Progenitor cell of endocrine pancreas (in vitro differentiated cells): Measurements from ENCODE around the gene CDH8. TPM values are rescaled to one million over a fixed set of nuclear protein-coding genes. Genes with fewer than 3 reads are reported as not detected.
"Not testable (repeated sequence)": the region's sequence is repeated elsewhere in the genome, so short reads cannot be mapped to it uniquely, and the experiment has no call there.

Experiments used
- DNase-seq: peaks from one replicate; pipeline ENCODE4 v3.0.0; 2021; ENCODE audit warnings: low spot score; ENCODE audit not compliant: unreplicated experiment
- H3K27ac Mint-ChIP-seq: 2 replicates; pipeline ENCODE4 v1.8.0; 2021; ENCODE audit warnings: mild to moderate bottlenecking, moderate library complexity, mixed read lengths
- H3K27me3 Mint-ChIP-seq: 2 replicates; pipeline ENCODE4 v1.8.0; 2021; ENCODE audit warnings: mixed read lengths
- H3K36me3 Mint-ChIP-seq: 2 replicates; pipeline ENCODE4 v1.8.0; 2022; ENCODE audit warnings: mixed read lengths; ENCODE audit not compliant: insufficient read depth
- H3K4me1 Mint-ChIP-seq: 2 replicates; pipeline ENCODE4 v1.8.0; 2021; ENCODE audit warnings: low read depth, mixed read lengths
- H3K4me3 Mint-ChIP-seq: 2 replicates; pipeline ENCODE4 v1.8.0; 2021; ENCODE audit warnings: low read depth, mild to moderate bottlenecking, moderate library complexity, mixed read lengths
- H3K9me3 Mint-ChIP-seq: 2 replicates; pipeline ENCODE4 v1.8.0; 2021; ENCODE audit warnings: low read depth, mixed read lengths
- total RNA-seq: library from RNA; stranded (reverse); gene quantifications from 2 replicates; pipeline ENCODE4 v1.2.1, GENCODE V29; 2021
- TF ChIP-seq, protein P1 (sequence below): fragments of 200-600 bp; sonication (generic); IDR thresholded peaks from one replicate; pipeline ENCODE4 v1.5.0; 2021; ENCODE audit warnings: antibody characterized with exemption, mild to moderate bottlenecking; ENCODE audit not compliant: unreplicated experiment

The CDH8 gene
- total RNA-seq, 1 donor from 2014 or later: 3.1 TPM

DNA sequence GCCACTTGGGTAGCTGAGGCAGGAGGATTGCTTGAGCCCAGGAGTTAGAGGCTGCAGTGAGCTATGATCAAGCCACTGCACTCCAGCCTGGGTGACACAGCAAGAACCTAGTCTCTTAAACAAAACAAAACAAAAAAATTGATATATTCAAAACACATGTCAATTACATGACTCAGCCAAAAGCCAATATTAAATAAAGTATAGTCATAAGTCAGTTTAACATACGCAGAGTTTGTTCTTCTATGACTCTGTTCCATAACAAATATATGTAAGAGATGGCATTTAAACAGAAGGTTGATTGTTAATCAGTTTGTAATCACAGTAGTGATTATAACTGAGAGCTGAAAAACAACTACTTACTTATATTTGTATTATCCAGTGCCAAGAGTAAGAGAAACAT, 106.5 kb downstream of the CDH8 start:
- Mint-ChIP-seq H3K36me3 (no peaks in the 10 kb centered on the region), H3K4me3 (no peak overlapping the region), H3K9me3 (no peaks in the 10 kb centered on the region), H3K27me3 (no peaks in the 10 kb centered on the region), H3K4me1 (peaks cover 2% of the 10 kb centered on the region), H3K27ac (no peak overlapping the region)
- no peak for DNase-seq
- TF ChIP-seq, protein P1, sequence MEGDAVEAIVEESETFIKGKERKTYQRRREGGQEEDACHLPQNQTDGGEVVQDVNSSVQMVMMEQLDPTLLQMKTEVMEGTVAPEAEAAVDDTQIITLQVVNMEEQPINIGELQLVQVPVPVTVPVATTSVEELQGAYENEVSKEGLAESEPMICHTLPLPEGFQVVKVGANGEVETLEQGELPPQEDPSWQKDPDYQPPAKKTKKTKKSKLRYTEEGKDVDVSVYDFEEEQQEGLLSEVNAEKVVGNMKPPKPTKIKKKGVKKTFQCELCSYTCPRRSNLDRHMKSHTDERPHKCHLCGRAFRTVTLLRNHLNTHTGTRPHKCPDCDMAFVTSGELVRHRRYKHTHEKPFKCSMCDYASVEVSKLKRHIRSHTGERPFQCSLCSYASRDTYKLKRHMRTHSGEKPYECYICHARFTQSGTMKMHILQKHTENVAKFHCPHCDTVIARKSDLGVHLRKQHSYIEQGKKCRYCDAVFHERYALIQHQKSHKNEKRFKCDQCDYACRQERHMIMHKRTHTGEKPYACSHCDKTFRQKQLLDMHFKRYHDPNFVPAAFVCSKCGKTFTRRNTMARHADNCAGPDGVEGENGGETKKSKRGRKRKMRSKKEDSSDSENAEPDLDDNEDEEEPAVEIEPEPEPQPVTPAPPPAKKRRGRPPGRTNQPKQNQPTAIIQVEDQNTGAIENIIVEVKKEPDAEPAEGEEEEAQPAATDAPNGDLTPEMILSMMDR: no peak

DNA sequence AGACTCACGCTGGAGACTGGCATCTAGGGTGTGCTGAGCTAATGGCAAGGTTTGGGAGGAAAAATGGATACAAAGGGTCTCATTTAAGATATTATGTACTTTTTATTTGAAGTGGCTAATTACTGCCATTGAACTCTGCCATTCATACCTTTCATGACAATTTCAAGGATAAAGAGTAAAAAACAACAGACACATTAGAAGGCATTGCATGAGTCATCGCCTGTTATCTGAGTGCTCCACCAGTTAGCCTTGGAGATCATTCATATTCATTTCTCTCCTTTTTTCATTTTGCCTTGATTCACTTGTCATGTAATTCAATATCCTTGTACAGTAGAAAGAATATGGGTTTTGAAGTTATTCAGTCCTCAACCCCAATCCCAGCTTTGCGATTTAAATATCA, 109.5 kb downstream of the CDH8 start:
- Mint-ChIP-seq H3K9me3 (no peaks in the 10 kb centered on the region), H3K27me3 (no peaks in the 10 kb centered on the region), H3K36me3 (no peaks in the 10 kb centered on the region), H3K27ac (no peak overlapping the region), H3K4me3 (no peak overlapping the region), H3K4me1 (no peaks in the 10 kb centered on the region)
- TF ChIP-seq, protein P1: no peak
- no peak for DNase-seq

DNA sequence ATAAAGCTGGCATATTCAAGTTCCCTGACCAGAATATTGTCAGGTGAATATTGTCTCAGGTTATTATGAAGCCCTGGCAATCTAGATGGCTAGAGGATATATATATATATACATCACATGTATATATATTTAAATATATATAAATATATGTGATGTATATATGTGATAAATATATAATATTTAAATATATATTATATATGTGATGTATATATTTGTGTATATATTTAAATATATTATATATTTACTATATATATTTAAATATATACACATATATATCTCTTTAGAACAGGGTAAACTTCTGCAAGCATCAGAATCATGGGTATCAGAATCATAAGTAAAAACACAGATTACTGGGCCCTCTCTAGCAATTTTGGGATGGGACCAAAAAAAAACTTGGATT, 112.6 kb downstream of the CDH8 start:
- no peak overlapping the region for H3K27ac Mint-ChIP-seq
- no peaks in the 10 kb centered on the region for H3K27me3 Mint-ChIP-seq
- no peaks in the 10 kb centered on the region for H3K4me1 Mint-ChIP-seq
- H3K9me3 Mint-ChIP-seq: no peaks in the 10 kb centered on the region
- DNase-seq: no peak
- H3K36me3 Mint-ChIP-seq: no peaks in the 10 kb centered on the region
- H3K4me3 Mint-ChIP-seq: no peak overlapping the region
- TF ChIP-seq, protein P1: no peak

DNA sequence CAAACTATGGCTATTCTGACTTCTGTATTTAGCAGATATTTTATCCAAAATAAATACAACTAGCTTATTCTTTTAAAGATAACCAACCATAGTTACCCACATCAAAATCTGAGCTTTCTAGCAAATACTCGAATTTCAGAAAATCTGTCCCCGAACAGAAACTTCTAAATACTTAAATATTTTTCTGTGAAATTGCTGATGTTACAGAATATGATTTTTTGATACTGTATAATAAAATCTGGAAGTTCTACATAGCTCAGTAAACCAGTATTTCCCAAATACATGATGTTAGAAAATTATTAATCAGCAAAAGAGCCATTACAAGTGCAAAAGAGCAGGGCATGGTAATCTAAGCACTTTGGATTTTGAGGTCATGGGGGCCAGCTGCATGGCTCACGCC, 114.9 kb downstream of the CDH8 start:
- H3K27me3 Mint-ChIP-seq: no peaks in the 10 kb centered on the region
- TF ChIP-seq, protein P1: no peak
- H3K27ac Mint-ChIP-seq: no peak overlapping the region
- H3K9me3 Mint-ChIP-seq: no peaks in the 10 kb centered on the region
- no peaks in the 10 kb centered on the region for H3K4me1 Mint-ChIP-seq
- no peak overlapping the region for H3K4me3 Mint-ChIP-seq
- H3K36me3 Mint-ChIP-seq: peaks cover 2% of the 10 kb centered on the region
- no peak for DNase-seq

DNA sequence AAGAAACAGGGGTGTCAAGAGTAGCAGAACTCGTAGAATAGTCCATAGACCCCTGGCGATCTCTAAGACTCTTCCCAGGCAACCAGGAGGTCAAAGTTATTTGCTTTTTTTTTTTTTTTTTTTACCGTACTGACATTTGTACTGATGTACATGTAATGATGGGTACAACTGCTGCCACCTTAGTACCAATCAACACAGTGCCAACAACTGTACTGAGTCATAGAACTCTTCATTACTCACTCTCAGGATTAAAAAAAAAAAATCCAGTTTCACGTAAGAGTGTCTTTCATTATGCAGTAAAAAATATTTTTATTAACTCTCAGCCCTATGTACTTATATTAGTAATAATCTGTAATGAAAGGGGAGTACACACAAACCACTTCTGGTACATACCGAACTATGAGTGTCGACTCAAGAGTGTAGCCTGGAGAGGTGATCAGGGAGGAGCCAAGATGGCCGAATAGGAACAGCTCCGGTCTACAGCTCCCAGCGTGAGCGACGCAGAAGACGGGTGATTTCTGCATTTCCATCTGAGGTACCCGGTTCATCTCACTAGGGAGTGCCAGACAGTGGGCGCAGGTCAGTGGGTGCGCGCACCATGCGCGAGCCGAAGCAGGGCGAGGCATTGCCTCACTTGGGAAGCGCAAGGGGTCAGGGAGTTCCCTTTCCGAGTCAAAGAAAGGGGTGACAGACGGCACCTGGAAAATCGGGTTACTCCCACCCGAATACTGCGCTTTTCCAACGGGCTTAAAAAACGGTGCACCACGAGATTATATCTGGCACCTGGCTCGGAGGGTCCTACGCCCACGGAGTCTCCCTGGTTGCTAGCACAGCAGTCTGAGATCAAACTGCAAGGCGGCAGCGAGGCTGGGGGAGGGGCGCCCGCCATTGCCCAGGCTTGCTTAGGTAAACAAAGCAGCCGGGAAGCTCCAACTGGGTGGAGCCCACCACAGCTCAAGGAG, 118.1 kb downstream of the CDH8 start:
- peak overlapping the region; percentile 77 for H3K4me3 Mint-ChIP-seq
- not testable (repeated sequence) for H3K36me3 Mint-ChIP-seq, H3K4me1 Mint-ChIP-seq, DNase-seq, H3K27me3 Mint-ChIP-seq, H3K9me3 Mint-ChIP-seq
- peak overlapping the region; percentile 92 for H3K27ac Mint-ChIP-seq

DNA sequence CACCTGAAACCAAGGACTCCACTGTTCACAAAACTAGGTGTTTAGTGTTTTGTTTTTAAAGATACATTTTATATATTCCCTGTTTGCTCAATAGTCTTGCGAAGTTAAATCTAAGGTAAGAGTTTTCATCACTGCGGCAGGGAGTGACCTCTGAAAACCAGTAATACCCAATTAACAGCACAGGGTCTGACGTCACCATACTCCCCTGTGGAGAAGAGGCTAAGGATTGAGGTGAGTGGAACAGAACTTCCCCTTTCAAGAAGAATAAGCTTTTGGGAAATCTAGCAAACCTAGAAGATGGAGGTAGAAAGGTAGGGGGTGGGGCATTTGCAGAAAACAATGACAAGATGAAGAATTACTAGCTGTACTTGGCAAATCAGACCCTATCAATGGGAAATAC, 120.7 kb downstream of the CDH8 start:
- no peak for DNase-seq
- Mint-ChIP-seq H3K9me3 (no peaks in the 10 kb centered on the region), H3K36me3 (peaks cover 2% of the 10 kb centered on the region), H3K27ac (no peak overlapping the region), H3K4me1 (no peaks in the 10 kb centered on the region), H3K27me3 (no peaks in the 10 kb centered on the region), H3K4me3 (no peak overlapping the region)
- TF ChIP-seq, protein P1: no peak
